ENCODE measurements around the gene PANX2.

The PANX2 gene

DNA sequence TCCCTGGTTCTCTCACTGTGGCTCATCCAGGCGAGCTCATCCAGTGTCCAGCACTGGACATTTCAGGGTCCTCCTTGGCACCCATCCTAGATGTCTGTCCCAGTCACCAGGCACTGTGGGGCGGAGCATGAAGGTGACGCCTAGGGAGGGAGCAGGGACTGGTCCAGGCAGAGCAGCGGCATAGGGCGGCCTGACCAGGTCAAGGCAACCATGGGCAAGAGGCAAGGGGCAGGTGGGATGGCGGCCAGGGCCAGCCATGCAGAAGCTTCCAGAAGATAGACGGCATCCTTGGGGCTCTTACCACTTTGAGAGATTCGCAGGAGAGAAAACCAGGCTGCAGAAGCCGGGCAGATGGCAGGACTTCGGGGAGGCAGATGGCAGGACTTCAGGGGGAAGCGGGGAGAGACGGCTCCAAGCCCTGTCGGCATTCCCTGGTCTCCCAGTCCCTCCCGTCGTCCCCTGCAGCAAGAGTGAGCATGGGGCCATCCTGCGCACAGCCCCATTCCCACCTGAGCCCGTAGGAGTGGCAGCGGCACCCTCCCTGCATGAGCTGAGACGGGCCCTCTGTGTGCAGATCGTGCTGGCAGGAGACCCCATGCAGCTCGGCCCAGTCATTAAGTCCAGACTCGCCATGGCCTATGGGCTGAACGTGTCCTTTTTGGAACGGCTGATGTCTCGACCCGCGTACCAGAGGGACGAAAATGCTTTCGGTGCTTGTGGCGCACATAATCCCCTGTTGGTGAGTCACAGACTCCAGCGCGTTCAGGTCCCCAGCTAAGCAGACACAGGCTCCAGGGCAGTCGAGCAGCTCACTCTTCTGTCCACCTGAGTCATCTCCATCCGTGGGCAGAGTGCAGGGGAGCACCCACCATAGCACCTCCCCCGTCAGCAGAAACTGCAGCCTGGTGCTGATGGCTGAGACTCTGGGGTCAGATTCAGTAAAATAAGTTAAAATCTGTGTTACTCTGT is 20.1 kb upstream of the PANX2 start:
- in situ Hi-C loops (cut with HindIII; ENCODE audit: low pct_unique_long_range_greater_than_20kb, low sequenced_read_pairs), result no loop called here
- no peak for DNase-seq (ENCODE audit: low read depth in 1 of 2, low spot score in 1 of 2)
- no peak for TF ChIP-seq JUND (IDR thresholded peaks at IDR 0.05; ENCODE audit: low read depth)

GRCh38 chr22:50151571-50152537 is 18.7 kb upstream of the PANX2 start:
- TF ChIP-seq JUND (IDR thresholded peaks at IDR 0.05; ENCODE audit: low read depth), result no peak
- DNase-seq (ENCODE audit: low read depth in 1 of 2, low spot score in 1 of 2), result no peak
- in situ Hi-C loops (cut with HindIII; ENCODE audit: low pct_unique_long_range_greater_than_20kb, low sequenced_read_pairs), result no loop called here

DNA sequence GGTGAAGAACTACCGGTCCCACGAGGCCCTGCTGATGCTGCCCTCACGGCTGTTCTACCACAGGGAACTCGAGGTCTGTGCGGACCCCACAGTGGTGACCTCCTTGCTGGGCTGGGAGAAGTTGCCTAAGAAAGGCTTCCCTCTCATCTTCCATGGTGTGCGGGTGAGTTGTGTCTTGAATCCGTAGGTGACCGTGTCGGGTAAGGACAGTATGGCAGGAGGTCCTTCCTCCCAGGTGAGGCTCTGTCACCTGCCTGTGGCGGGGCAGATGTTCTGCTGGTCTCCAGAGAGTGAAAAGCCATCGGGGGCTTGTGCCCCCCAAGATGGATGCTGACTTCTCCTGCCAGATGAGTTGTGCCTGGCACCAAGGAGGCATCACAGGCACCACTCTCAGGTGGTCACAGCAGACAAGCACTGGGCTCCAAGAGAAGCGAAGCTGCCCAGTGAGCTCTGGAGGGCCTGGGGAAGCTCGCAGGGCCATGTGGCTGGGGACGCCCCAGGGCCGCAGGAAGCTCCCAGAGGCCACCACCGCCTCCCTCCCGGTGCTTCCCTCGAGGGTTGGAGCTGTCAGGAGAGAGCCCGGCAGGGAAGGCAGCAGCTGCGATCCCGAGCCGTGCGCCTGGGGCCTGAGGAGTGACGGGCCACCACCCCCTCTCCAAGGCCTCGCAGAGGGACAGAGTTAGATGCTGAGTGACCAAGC is 17.3 kb upstream of the PANX2 start:
- TF ChIP-seq JUND (IDR thresholded peaks at IDR 0.05; ENCODE audit: low read depth), result no peak
- no peak for DNase-seq (ENCODE audit: low read depth in 1 of 2, low spot score in 1 of 2)
- in situ Hi-C loops (cut with HindIII; ENCODE audit: low pct_unique_long_range_greater_than_20kb, low sequenced_read_pairs), result no loop called here

DNA sequence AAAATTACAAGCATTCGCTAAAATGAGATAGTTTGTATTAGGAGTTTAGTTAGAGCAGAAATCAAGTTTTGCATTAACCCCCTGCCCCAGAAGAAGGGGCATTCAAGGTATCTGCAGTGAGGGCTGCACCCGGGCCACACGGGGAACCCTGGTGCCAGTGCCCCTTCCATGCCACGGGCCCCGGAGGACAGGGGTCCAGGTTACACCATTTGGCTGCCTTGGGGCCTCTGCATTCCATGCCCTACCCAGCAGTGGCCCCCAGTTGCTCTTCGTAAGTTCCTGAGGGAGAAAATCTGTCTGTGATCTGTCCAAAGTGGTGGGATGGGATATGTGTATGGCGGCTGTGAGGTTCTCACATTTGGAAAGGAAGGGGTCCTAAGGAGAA is 16.8 kb upstream of the PANX2 start:
- no peak for TF ChIP-seq JUND (IDR thresholded peaks at IDR 0.05; ENCODE audit: low read depth)
- DNase-seq (ENCODE audit: low read depth in 1 of 2, low spot score in 1 of 2), result no peak
- in situ Hi-C loops (cut with HindIII; ENCODE audit: low pct_unique_long_range_greater_than_20kb, low sequenced_read_pairs), result no loop called here

GRCh38 chr22:50157709-50158375 is 12.7 kb upstream of the PANX2 start:
- in situ Hi-C loops (cut with HindIII; ENCODE audit: low pct_unique_long_range_greater_than_20kb, low sequenced_read_pairs), result no loop called here
- no peak for TF ChIP-seq JUND (IDR thresholded peaks at IDR 0.05; ENCODE audit: low read depth)
- DNase-seq (ENCODE audit: low read depth in 1 of 2, low spot score in 1 of 2), result peak in 1 of 2 experiments; percentile 61

DNA sequence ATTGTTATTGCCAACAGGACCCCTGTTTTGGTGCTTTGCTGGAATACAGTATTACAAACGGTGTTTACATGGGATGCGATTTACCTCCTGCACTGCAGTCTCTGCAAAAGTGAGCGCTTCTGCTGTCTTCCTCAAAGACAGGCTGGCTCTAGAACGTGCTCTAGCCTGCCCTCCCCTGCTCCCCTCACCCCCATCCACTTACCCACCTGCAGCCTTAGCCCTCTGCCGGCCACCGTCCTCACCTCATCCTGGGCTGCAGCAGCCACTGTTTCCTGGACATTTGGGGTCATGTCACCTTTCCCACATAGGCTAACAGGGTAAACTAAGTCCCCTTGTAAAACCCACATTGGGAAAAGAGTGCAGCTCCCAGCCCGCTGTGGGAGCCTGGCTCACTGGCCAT is 9.6 kb upstream of the PANX2 start:
- no peak for DNase-seq (ENCODE audit: low read depth in 1 of 2, low spot score in 1 of 2)
- TF ChIP-seq JUND (IDR thresholded peaks at IDR 0.05; ENCODE audit: low read depth), result no peak
- in situ Hi-C loops (cut with HindIII; ENCODE audit: low pct_unique_long_range_greater_than_20kb, low sequenced_read_pairs), result no loop called here

DNA sequence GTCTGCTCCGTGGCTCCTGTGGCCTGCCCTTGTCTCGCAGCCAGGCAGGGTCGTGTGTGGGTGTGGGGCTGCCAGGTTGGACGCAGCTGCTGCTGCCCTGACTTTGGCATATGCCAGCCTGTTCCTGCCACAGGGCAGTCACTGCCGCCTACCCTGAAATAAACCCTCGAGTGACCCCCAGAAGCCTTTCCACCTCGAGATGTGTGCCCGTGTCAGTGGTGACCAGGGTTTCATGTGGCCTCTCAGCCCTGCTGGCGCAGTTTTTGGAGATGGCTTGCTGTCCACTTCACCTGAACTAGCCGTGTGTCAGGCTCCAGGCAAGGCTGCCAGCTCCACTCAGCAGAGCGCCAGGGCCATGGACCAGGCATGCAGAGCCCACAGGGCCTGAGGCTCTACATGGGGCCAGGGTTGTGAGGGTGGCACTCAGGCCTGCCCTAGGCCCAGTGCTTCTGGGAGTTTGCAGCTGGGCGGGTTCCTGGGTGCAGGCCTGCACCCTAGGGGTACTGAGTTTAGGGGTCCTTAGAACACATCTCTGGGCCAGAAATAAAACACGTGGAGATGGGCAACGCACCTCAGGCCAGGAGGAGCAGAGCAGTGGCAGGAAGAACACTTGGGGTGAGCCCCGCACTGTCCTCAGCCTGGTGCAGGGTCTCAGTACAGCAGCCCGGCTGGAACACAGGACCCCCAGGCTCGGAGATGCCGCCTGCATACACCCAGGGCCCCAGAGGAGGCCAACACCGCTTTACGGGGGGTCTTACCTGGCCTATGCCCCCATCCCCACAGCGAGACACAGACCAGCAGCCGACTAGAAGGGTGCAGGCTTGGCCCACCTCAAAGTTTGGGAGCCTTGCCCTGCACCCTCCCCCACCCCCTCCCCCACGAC is 8.8 kb upstream of the PANX2 start:
- TF ChIP-seq JUND (IDR thresholded peaks at IDR 0.05; ENCODE audit: low read depth), result no peak
- no peak for DNase-seq (ENCODE audit: low read depth in 1 of 2, low spot score in 1 of 2)
- in situ Hi-C loops (cut with HindIII; ENCODE audit: low pct_unique_long_range_greater_than_20kb, low sequenced_read_pairs), result no loop called here

- DNase-seq (ENCODE audit: low read depth in 1 of 2, low spot score in 1 of 2), result no peak
- no peak for TF ChIP-seq JUND (IDR thresholded peaks at IDR 0.05; ENCODE audit: low read depth)
- in situ Hi-C loops (cut with HindIII; ENCODE audit: low pct_unique_long_range_greater_than_20kb, low sequenced_read_pairs), result no loop called here
Measured at GRCh38 chr22:50162391-50162956, 8.1 kb upstream of the PANX2 start.

DNA sequence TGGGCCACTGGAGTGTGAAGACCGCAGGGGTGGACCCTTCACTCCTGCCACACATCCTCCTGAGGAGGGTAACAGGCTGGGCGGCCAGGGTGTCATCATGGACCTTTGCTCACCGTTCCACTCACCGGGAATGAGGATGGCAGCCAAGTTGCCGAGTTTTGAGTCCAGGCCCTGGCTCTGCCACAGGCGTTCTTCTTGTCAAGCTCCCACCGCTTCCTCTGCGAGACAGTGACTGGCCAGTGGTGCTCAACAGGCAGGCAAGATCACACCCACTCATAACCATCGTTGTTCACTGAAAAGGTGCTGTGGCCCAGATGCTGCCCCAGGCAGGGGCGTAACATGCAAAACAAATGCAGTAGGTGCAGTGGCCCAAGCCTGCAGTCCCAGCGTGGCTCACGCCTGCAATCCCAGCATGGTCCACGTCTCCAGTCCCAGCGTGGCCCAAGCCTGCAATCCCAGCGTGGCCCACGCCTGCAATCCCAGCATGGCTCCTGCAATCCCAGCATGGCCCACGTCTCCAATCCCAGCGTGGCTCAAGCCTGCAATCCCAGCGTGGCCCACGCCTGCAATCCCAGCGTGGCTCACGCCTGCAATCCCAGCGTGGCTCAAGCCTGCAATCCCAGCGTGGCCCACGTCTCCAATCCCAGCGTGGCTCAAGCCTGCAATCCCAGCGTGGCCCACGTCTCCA is 5.0 kb upstream of the PANX2 start:
- no peak for TF ChIP-seq JUND (IDR thresholded peaks at IDR 0.05; ENCODE audit: low read depth)
- no peak for DNase-seq (ENCODE audit: low read depth in 1 of 2, low spot score in 1 of 2)
- in situ Hi-C loops (cut with HindIII; ENCODE audit: low pct_unique_long_range_greater_than_20kb, low sequenced_read_pairs), result no loop called here

All from T47D (cell line).